NCI-H226 (cell line): ENCODE data around the gene OBP2B.

ENCODE experiments used
- DNase-seq: peaks from one replicate; pipeline ENCODE4 v3.0.0-alpha.2; 2015

Gene OBP2B

GRCh38 chr9:133164191-133164590 lies 44.9 kb downstream of the OBP2B start:
- DNase-seq = no peak

- DNase-seq = peak; percentile 14
Observed at GRCh38 chr9:133163504-133164172, 45.4 kb downstream of the OBP2B start, which contains the start of gene GBGT1. GBGT1 (minus strand) TSS chr9:133163914; CDS start chr9:133162412, 1,502 bp downstream.

GRCh38 chr9:133162861-133163503 lies 46.1 kb downstream of the OBP2B start:
- DNase-seq = no peak

GRCh38 chr9:133161547-133161950 lies 47.5 kb downstream of the OBP2B start:
- DNase-seq = no peak

- no peak for DNase-seq
Observed at GRCh38 chr9:133160742-133161546, 48.1 kb downstream of the OBP2B start.

GRCh38 chr9:133158695-133159094 lies 50.4 kb downstream of the OBP2B start:
- DNase-seq = no peak
